Naive thymus-derived CD4-positive, alpha-beta T cell (primary cell): ENCODE results near the gene FLCN. TPM values are rescaled to one million over a fixed set of nuclear protein-coding genes. Genes with fewer than 3 reads are reported as not detected.
A peak's percentile ranks its signal among the peaks of the same experiment; 100 is the strongest.
"Not testable (repeated sequence)": the region's sequence is repeated elsewhere in the genome, so short reads cannot be mapped to it uniquely, and the experiment has no call there.

ENCODE experiments used
- ATAC-seq: fragments of 150-1000 bp; cut with Tn5 transposase; 2 replicates; pipeline ENCODE4 v1.10.0; 2021; ENCODE audit warnings: mild to moderate bottlenecking, moderate library complexity
- CTCF ChIA-PET: fragments of 350-600 bp; sonication (Branson Sonifier 250); formaldehyde crosslinking; loops from one replicate; lab custom pipeline; 2021; ENCODE audit warnings: antibody characterized with exemption; lab: Charles Lee
- POLR2A ChIA-PET: fragments of 350-600 bp; sonication (Branson Sonifier 250); formaldehyde crosslinking; loops from one replicate; lab custom pipeline; 2021; ENCODE audit warnings: antibody characterized with exemption, inconsistent platforms; lab: Charles Lee
- DNase-seq, 9 donors: peaks; one replicate each; pipeline versions ENCODE4 v3.0.0 to v3.0.0-alpha.2; 2020 to 2022; ENCODE audit warnings: mixed read lengths in 1 of 9
- H3K27ac ChIP-seq: one replicate; pipeline ENCODE4 v1.7.0; 2013; ENCODE audit warnings: mild to moderate bottlenecking, low read depth, low read length, moderate library complexity
- H3K27me3 ChIP-seq, 2 donors: one replicate each; pipeline ENCODE4 v1.7.0; 2013; ENCODE audit warnings: low read length in 2 of 2, mild to moderate bottlenecking in 2 of 2, moderate library complexity in 2 of 2; ENCODE audit not compliant: control insufficient read depth in 2 of 2, insufficient read depth in 2 of 2
- H3K36me3 ChIP-seq, 3 experiments: 1 replicate in 2 of 3; 2 replicates in 1 of 3; pipeline ENCODE4 v1.7.0; 2013; ENCODE audit warnings: low read length in 3 of 3, mild to moderate bottlenecking in 3 of 3, moderate library complexity in 1 of 3; ENCODE audit not compliant: insufficient read depth in 3 of 3, control insufficient read depth in 2 of 3
- H3K4me1 ChIP-seq, 2 donors: one replicate each; pipeline ENCODE4 v1.7.0; 2013; ENCODE audit warnings: low read length in 2 of 2, mild to moderate bottlenecking in 2 of 2, moderate library complexity in 1 of 2; ENCODE audit not compliant: control insufficient read depth in 2 of 2, insufficient read depth in 2 of 2
- H3K4me3 ChIP-seq: 2 replicates; pipeline ENCODE4 v1.7.0; 2013; ENCODE audit warnings: mild to moderate bottlenecking, low read length
- H3K9me3 ChIP-seq, 3 experiments: 1 replicate in 2 of 3; 2 replicates in 1 of 3; pipeline ENCODE4 v1.7.0; 2013; ENCODE audit warnings: low read length in 3 of 3; ENCODE audit not compliant: control insufficient read depth in 2 of 3
- H3K27ac Mint-ChIP-seq, 9 donors: one replicate each; pipeline ENCODE4 v1.8.0; 2020 to 2022; ENCODE audit warnings: mixed read lengths in 9 of 9, mild to moderate bottlenecking in 8 of 9, moderate library complexity in 5 of 9, inconsistent platforms in 2 of 9
- H3K27me3 Mint-ChIP-seq, 5 donors: one replicate each; pipeline ENCODE4 v1.8.0; 2021 to 2022; ENCODE audit warnings: mixed read lengths in 5 of 5, mild to moderate bottlenecking in 1 of 5
- H3K36me3 Mint-ChIP-seq, 5 donors: one replicate each; pipeline ENCODE4 v1.8.0; 2020 to 2022; ENCODE audit warnings: mixed read lengths in 5 of 5, mild to moderate bottlenecking in 3 of 5, inconsistent platforms in 1 of 5
- H3K4me1 Mint-ChIP-seq, 7 donors: one replicate each; pipeline ENCODE4 v1.8.0; 2020 to 2022; ENCODE audit warnings: mixed read lengths in 7 of 7, mild to moderate bottlenecking in 3 of 7, inconsistent platforms in 1 of 7
- H3K4me3 Mint-ChIP-seq, 10 donors: one replicate each; pipeline ENCODE4 v1.8.0; 2020 to 2022; ENCODE audit warnings: mild to moderate bottlenecking in 10 of 10, mixed read lengths in 10 of 10, moderate library complexity in 6 of 10, inconsistent platforms in 2 of 10
- H3K9me3 Mint-ChIP-seq, 11 donors: one replicate each; pipeline ENCODE4 v1.8.0; 2020 to 2022; ENCODE audit warnings: mixed read lengths in 11 of 11, mild to moderate bottlenecking in 4 of 11, inconsistent platforms in 1 of 11, moderate library complexity in 1 of 11
- intact Hi-C, 2 donors: fragments of 100-400 bp; cut with micrococcal nuclease; formaldehyde crosslinking; loops; one replicate each; pipeline ENCODE4 v1.15.1; 2023
- polyA plus RNA-seq, 2 donors: library from polyadenylated mRNA; unstranded; fragments of 300-500 nt; fragmentation: Illumina TruSeq; gene quantifications; one replicate each; pipeline ENCODE4 v1.2.3, GENCODE V29; 2021
- total RNA-seq, 6 experiments: library from RNA in 5 of 6; stranded (reverse) in 5 of 6; gene quantifications; 1 replicate in 5 of 6; 2 replicates in 1 of 6; pipeline ENCODE4 v1.2.3 and lab custom pipeline; 2021 to 2026

FLCN gene
- total and polyA plus RNA-seq, 7 experiments from 2014 or later: 4.7 to 94.7 (median 44.2) TPM

DNA sequence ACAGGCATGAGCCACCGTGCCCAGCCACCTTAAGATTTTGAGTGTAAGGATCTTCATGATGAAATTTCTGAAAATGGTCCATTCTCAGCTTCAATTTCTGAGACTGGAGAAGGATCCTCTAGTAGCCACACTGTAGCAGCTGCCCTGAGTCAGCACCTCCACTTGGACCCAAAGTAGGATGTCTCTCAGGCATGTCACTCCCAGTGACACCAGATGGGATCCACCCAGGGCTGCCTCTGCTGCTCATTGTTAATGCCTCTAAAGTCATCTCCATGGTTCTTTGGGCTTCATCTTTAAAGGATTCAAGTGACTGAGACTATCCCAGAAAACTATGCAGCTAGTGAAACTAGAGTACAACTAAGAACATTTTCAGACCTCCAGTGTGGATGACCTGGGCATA, 38.7 kb downstream of the FLCN start:
- Mint-ChIP-seq H3K27ac (peak overlapping the region in 1 of 9 donors; percentile 20), H3K9me3 (no peaks in the 10 kb centered on the region), H3K36me3 (peaks cover 0 to 27% (median 14%) of the 10 kb centered on the region in 5 donors), H3K4me1 (peaks cover 0 to 29% (median 5%) of the 10 kb centered on the region in 7 donors), H3K27me3 (no peaks in the 10 kb centered on the region), H3K4me3 (no peak overlapping the region)
- no peak overlapping the region for H3K4me3 ChIP-seq
- intact Hi-C loops: no loop called here
- H3K9me3 ChIP-seq: no peaks in the 10 kb centered on the region
- ChIA-PET CTCF (interaction anchor here (1.0 kb wide), 1 partner anchor 54 kb away, joined by 4 read pairs; no protein-coding TSS in a partner anchor), POLR2A (interaction anchor here (1.5 kb wide), 1 partner anchor 15 kb away, joined by 7 read pairs; no protein-coding TSS in a partner anchor)
- H3K27me3 ChIP-seq: no peaks in the 10 kb centered on the region
- ATAC-seq (no peak), DNase-seq (no peak)
- peaks cover 0 to 19% (median 0%) of the 10 kb centered on the region in 3 experiments for H3K36me3 ChIP-seq
- no peak overlapping the region for H3K27ac ChIP-seq
- H3K4me1 ChIP-seq: peaks cover 0 to under 1% of the 10 kb centered on the region in 2 donors

- H3K27me3 ChIP-seq: no peaks in the 10 kb centered on the region
- intact Hi-C loops: no loop called here
- H3K4me1 ChIP-seq: no peaks in the 10 kb centered on the region
- Mint-ChIP-seq H3K4me3 (no peak overlapping the region), H3K36me3 (peaks cover 0 to 16% (median 5%) of the 10 kb centered on the region in 5 donors), H3K27me3 (no peaks in the 10 kb centered on the region), H3K4me1 (peaks cover 0 to 20% (median 3%) of the 10 kb centered on the region in 7 donors), H3K9me3 (no peaks in the 10 kb centered on the region), H3K27ac (no peak overlapping the region)
- peaks cover 0 to 6% (median 0%) of the 10 kb centered on the region in 3 experiments for H3K36me3 ChIP-seq
- no peak overlapping the region for H3K27ac ChIP-seq
- ChIA-PET CTCF (no interaction called here), POLR2A (interaction anchor here (1.0 to 1.6 kb wide), 2 partner anchors 10 to 16 kb away, joined by 3 to 4 read pairs; no protein-coding TSS in a partner anchor)
- H3K4me3 ChIP-seq: no peak overlapping the region
- DNase-seq: no peak
- no peaks in the 10 kb centered on the region for H3K9me3 ChIP-seq
- ATAC-seq: no peak
Observed at GRCh38 chr17:17196776-17197175, 40.2 kb downstream of the FLCN start.

GRCh38 chr17:17195466-17195865, 41.5 kb downstream of the FLCN start:
- Mint-ChIP-seq H3K27ac (peak overlapping the region in 1 of 9 donors; percentile 4), H3K4me1 (peaks cover 0 to 19% (median 6%) of the 10 kb centered on the region in 7 donors), H3K36me3 (peaks cover 0 to 12% (median 5%) of the 10 kb centered on the region in 5 donors)
- ATAC-seq, H3K4me3 Mint-ChIP-seq, H3K36me3 ChIP-seq, DNase-seq, H3K9me3 Mint-ChIP-seq, H3K4me3 ChIP-seq, H3K4me1 ChIP-seq, H3K27me3 ChIP-seq, H3K9me3 ChIP-seq, CTCF ChIA-PET, H3K27ac ChIP-seq, H3K27me3 Mint-ChIP-seq, intact Hi-C loops: not testable (repeated sequence)
- POLR2A ChIA-PET: interaction anchor here (1.0 kb wide), 1 partner anchor 9 kb away, joined by 3 read pairs; no protein-coding TSS in a partner anchor

GRCh38 chr17:17191961-17192381, 45.0 kb downstream of the FLCN start:
- CTCF ChIA-PET: no interaction called here
- peak overlapping the region in 2 of 9 donors; percentile 12 to 28 for H3K27ac Mint-ChIP-seq
- intact Hi-C loops: loop anchor here in 1 of 2 donors (1.0 kb wide), 1 partner anchor 10 kb away; no protein-coding TSS in a partner anchor

GRCh38 chr17:17191346-17191792, 45.6 kb downstream of the FLCN start:
- H3K36me3 ChIP-seq: peaks cover 0 to 17% (median 3%) of the 10 kb centered on the region in 3 experiments
- peak overlapping the region in 1 of 9 donors; percentile 28 for H3K27ac Mint-ChIP-seq
- H3K9me3 ChIP-seq: no peaks in the 10 kb centered on the region
- H3K36me3 Mint-ChIP-seq: peaks cover 0 to 16% (median 5%) of the 10 kb centered on the region in 5 donors
- H3K27me3 Mint-ChIP-seq: no peaks in the 10 kb centered on the region
- DNase-seq: no peak
- ChIA-PET CTCF (no interaction called here), POLR2A (interaction anchor here (0.6 to 2.0 kb wide), 4 partner anchors 9 to 121 kb away, joined by 3 to 6 read pairs (median 4); no protein-coding TSS in a partner anchor)
- H3K4me1 ChIP-seq: peaks cover 0 to 5% of the 10 kb centered on the region in 2 donors
- no peak overlapping the region for H3K27ac ChIP-seq
- no peak overlapping the region for H3K4me3 Mint-ChIP-seq
- no peak overlapping the region for H3K4me3 ChIP-seq
- peaks cover 10 to 28% (median 16%) of the 10 kb centered on the region in 7 donors for H3K4me1 Mint-ChIP-seq
- peaks cover 0 to 2% (median 0%) of the 10 kb centered on the region in 11 donors for H3K9me3 Mint-ChIP-seq
- intact Hi-C loops: no loop called here
- no peak for ATAC-seq
- no peaks in the 10 kb centered on the region for H3K27me3 ChIP-seq

More at GRCh38 chr17:17191961-17192381, 45.0 kb downstream of the FLCN start:
- no peaks in the 10 kb centered on the region for H3K27me3 Mint-ChIP-seq
- H3K4me1 Mint-ChIP-seq: peaks cover 5 to 22% (median 11%) of the 10 kb centered on the region in 7 donors
- Histone ChIP-seq H3K27ac (no peak overlapping the region), H3K27me3 (no peaks in the 10 kb centered on the region), H3K4me1 (no peaks in the 10 kb centered on the region), H3K4me3 (no peak overlapping the region), H3K36me3 (peaks cover 0 to 15% (median 3%) of the 10 kb centered on the region in 3 experiments), H3K9me3 (no peaks in the 10 kb centered on the region)
- peaks cover 0 to 2% (median 0%) of the 10 kb centered on the region in 11 donors for H3K9me3 Mint-ChIP-seq
- H3K4me3 Mint-ChIP-seq: no peak overlapping the region
- no peak for DNase-seq
- ATAC-seq: no peak
- POLR2A ChIA-PET: interaction anchor here (0.6 to 2.0 kb wide), 6 partner anchors 9 to 121 kb away, joined by 3 to 6 read pairs (median 3); no protein-coding TSS in a partner anchor
- peaks cover 0 to 14% (median 5%) of the 10 kb centered on the region in 5 donors for H3K36me3 Mint-ChIP-seq

DNA sequence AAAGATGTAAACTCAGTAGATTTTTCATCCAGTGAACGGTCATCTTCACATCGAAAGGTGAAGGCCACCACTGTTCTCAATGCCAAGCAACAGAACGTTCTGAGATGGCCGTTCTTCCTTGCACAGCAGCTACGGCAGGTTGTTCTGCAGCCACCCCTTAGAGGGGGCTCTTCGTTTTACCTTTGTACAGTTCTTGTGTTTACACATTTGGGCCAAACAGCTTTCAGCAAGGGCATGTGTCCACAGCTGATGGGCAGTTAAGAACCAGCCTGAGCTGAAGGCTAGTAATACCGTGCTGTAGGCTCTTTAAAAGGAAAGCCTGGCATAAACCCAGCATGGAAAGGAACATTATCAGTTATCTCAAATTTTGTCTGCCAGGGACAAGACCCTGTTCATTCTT, 46.8 kb downstream of the FLCN start:
- H3K4me1 Mint-ChIP-seq: peaks cover 22 to 40% (median 28%) of the 10 kb centered on the region in 7 donors
- H3K27ac Mint-ChIP-seq: peak overlapping the region in 2 of 9 donors; percentile 29 to 41
- H3K4me3 Mint-ChIP-seq: no peak overlapping the region
- no peak for DNase-seq
- H3K27ac ChIP-seq: no peak overlapping the region
- no peaks in the 10 kb centered on the region for H3K9me3 ChIP-seq
- no peak for ATAC-seq
- peaks cover 0 to 3% (median 0%) of the 10 kb centered on the region in 11 donors for H3K9me3 Mint-ChIP-seq
- H3K27me3 ChIP-seq: no peaks in the 10 kb centered on the region
- POLR2A ChIA-PET: interaction anchor here (1.3 to 1.5 kb wide), 3 partner anchors 10 to 645 kb away, joined by 3 to 5 read pairs (median 3); no protein-coding TSS in a partner anchor
- CTCF ChIA-PET: interaction anchor here (1.1 to 1.4 kb wide), 2 partner anchors 9 to 30 kb away, joined by 3 to 4 read pairs; no protein-coding TSS in a partner anchor
- peaks cover 6 to 17% of the 10 kb centered on the region in 2 donors for H3K4me1 ChIP-seq
- H3K36me3 ChIP-seq: peaks cover 0 to 17% (median 3%) of the 10 kb centered on the region in 3 experiments
- no peak overlapping the region for H3K4me3 ChIP-seq
- no peaks in the 10 kb centered on the region for H3K27me3 Mint-ChIP-seq
- peaks cover 0 to 28% (median 12%) of the 10 kb centered on the region in 5 donors for H3K36me3 Mint-ChIP-seq
- intact Hi-C loops: no loop called here
